Erythroblast (primary cell): ENCODE measurements around the gene EDC4.

Experiments
- GATA1 ChIP-seq: IDR thresholded peaks from 2 replicates; pipeline ENCODE4 v1.6.1; 2011; ENCODE audit warnings: low read depth, mild to moderate bottlenecking, control low read depth, low read length, moderate library complexity
- POLR2A ChIP-seq: IDR thresholded peaks from 2 replicates; pipeline ENCODE4 v1.6.1; 2011; ENCODE audit warnings: mild to moderate bottlenecking, low read length

- TF ChIP-seq POLR2A: no peak
- TF ChIP-seq GATA1: no peak
These were observed 6.0 kb downstream of the EDC4 start for GRCh38 chr16:67878846-67879245.
